H1 (cell line): ENCODE results near the gene COL25A1. TPM values are rescaled to one million over a fixed set of nuclear protein-coding genes. Genes with fewer than 3 reads are reported as not detected.
A peak's percentile ranks its signal among the peaks of the same experiment; 100 is the strongest.

Source experiments
- CTCF ChIA-PET: fragments of 300-600 bp; sonication (Branson Sonifier 250); formaldehyde crosslinking; loops from one replicate; lab custom pipeline; 2021; ENCODE audit not compliant: partially characterized antibody; lab: Charles Lee
- POLR2A ChIA-PET: fragments of 300-600 bp; sonication (Branson Sonifier 250); formaldehyde crosslinking; loops from one replicate; lab custom pipeline; 2021; ENCODE audit warnings: inconsistent platforms; ENCODE audit not compliant: partially characterized antibody; lab: Charles Lee
- DNase-seq, 2 experiments: peaks; one replicate each; pipeline versions ENCODE4 v3.0.0 to v3.0.0-alpha.2; 2010 to 2022; ENCODE audit warnings: low spot score in 2 of 2, low read depth in 1 of 2, mixed read lengths in 1 of 2
- FAIRE-seq: peaks from 2 replicates; lab custom pipeline; 2011; peaks lifted over from hg19 to GRCh38; lab: Jason Lieb, UNC
- H2AFZ ChIP-seq: 2 replicates; pipeline ENCODE4 v1.8.1; 2012; ENCODE audit warnings: low read length, inconsistent platforms
- H2AK5ac ChIP-seq: 2 replicates; pipeline ENCODE4 v1.6.1; 2013; ENCODE audit warnings: low read depth, low read length
- H2BK120ac ChIP-seq: replicated peaks from 2 replicates; pipeline ENCODE3; 2013; ENCODE audit warnings: low read depth, low read length, inconsistent platforms
- H2BK12ac ChIP-seq: 2 replicates; pipeline ENCODE4 v1.6.1; 2013; ENCODE audit warnings: low read depth, low read length
- H2BK15ac ChIP-seq: 2 replicates; pipeline ENCODE4 v1.6.1; 2013; ENCODE audit warnings: low read length
- H2BK20ac ChIP-seq: 2 replicates; pipeline ENCODE4 v1.6.1; 2013; ENCODE audit warnings: low read length
- H2BK5ac ChIP-seq: 2 replicates; pipeline ENCODE4 v1.6.1; 2013; ENCODE audit warnings: low read depth, low read length
- H3K14ac ChIP-seq: 2 replicates; pipeline ENCODE4 v1.6.1; 2013; ENCODE audit warnings: inconsistent platforms; ENCODE audit not compliant: insufficient read length
- H3K18ac ChIP-seq: 2 replicates; pipeline ENCODE4 v1.6.1; 2013; ENCODE audit warnings: low read length; ENCODE audit errors: extremely low read depth
- H3K23ac ChIP-seq: 2 replicates; pipeline ENCODE4 v1.6.1; 2013; ENCODE audit warnings: inconsistent platforms; ENCODE audit not compliant: insufficient read length
- H3K23me2 ChIP-seq: 2 replicates; pipeline ENCODE4 v1.6.1; 2013; ENCODE audit warnings: low read depth, low read length
- H3K27ac ChIP-seq: 2 replicates; pipeline ENCODE4 v1.6.1; 2011; ENCODE audit warnings: low read depth, low read length, inconsistent platforms
- H3K27me3 ChIP-seq, 4 experiments: replicated peaks in 1 of 4; 1 replicate in 1 of 4; 2 replicates in 3 of 4; pipeline versions ENCODE4 v1.6.1 to v1.8.1; 2011 to 2013; ENCODE audit warnings: low read length in 3 of 4, mild to moderate bottlenecking in 3 of 4, inconsistent platforms in 2 of 4, mixed read lengths in 2 of 4, moderate library complexity in 1 of 4; ENCODE audit not compliant: control insufficient read depth in 3 of 4, insufficient read depth in 3 of 4; ENCODE audit errors: extremely low read depth in 1 of 4
- H3K36me3 ChIP-seq, 4 experiments: 2 replicates each; pipeline versions ENCODE4 v1.6.1 to v1.8.1; 2011 to 2013; ENCODE audit warnings: mild to moderate bottlenecking in 4 of 4, low read length in 3 of 4, moderate library complexity in 2 of 4, control low read depth in 1 of 4, inconsistent platforms in 1 of 4; ENCODE audit not compliant: insufficient read depth in 4 of 4, control insufficient read depth in 2 of 4
- H3K4ac ChIP-seq: replicated peaks from 2 replicates; pipeline ENCODE3; 2013; ENCODE audit warnings: low read length, low read depth, mixed read lengths, inconsistent platforms; ENCODE audit not compliant: insufficient read length
- H3K4me1 ChIP-seq, 4 experiments: replicated peaks in 1 of 4; 1 replicate in 1 of 4; 2 replicates in 3 of 4; pipeline versions ENCODE4 v1.6.1 to v1.8.1; 2011 to 2013; ENCODE audit warnings: low read length in 3 of 4, inconsistent platforms in 2 of 4, mixed read lengths in 1 of 4; ENCODE audit not compliant: insufficient read depth in 4 of 4, control insufficient read depth in 3 of 4
- H3K4me2 ChIP-seq, 2 experiments: 2 replicates each; pipeline versions ENCODE4 v1.6.1 to v1.8.1; 2011 to 2013; ENCODE audit warnings: low read depth in 2 of 2, low read length in 2 of 2, control low read depth in 1 of 2, inconsistent platforms in 1 of 2, mild to moderate bottlenecking in 1 of 2; ENCODE audit not compliant: insufficient read depth in 1 of 2
- H3K4me3 ChIP-seq, 4 experiments: fragments of 200-600, 300-600 bp in 1 of 4; sonication (generic), shearing (Covaris generic), sonication (Bioruptor Twin) in 1 of 4; 2 replicates each; pipeline versions ENCODE4 v1.5.1 to v1.8.1; 2011 to 2016; ENCODE audit warnings: low read length in 4 of 4, low read depth in 3 of 4, control low read depth in 2 of 4, inconsistent platforms in 2 of 4, mild to moderate bottlenecking in 2 of 4, mixed read lengths in 1 of 4, moderate library complexity in 1 of 4; ENCODE audit not compliant: insufficient read depth in 2 of 4; ENCODE audit errors: extremely low read depth in 1 of 4
- H3K56ac ChIP-seq: replicated peaks from 2 replicates; pipeline ENCODE3; 2013; ENCODE audit warnings: low read depth, mild to moderate bottlenecking, mixed read lengths, low read length, inconsistent platforms; ENCODE audit not compliant: insufficient read length
- H3K79me1 ChIP-seq: 2 replicates; pipeline ENCODE4 v1.6.1; 2013; ENCODE audit warnings: low read depth, low read length, control low read depth
- H3K79me2 ChIP-seq, 2 experiments: 2 replicates each; pipeline versions ENCODE4 v1.6.1 to v1.8.1; 2012 to 2013; ENCODE audit warnings: low read length in 2 of 2, mild to moderate bottlenecking in 2 of 2, inconsistent platforms in 1 of 2; ENCODE audit not compliant: insufficient read depth in 2 of 2, control insufficient read depth in 1 of 2
- H3K9ac ChIP-seq, 4 experiments: replicated peaks in 1 of 4; 1 replicate in 1 of 4; 2 replicates in 3 of 4; pipeline versions ENCODE4 v1.6.1 to v1.8.1; 2011 to 2013; ENCODE audit warnings: low read depth in 3 of 4, low read length in 3 of 4, control low read depth in 2 of 4, mild to moderate bottlenecking in 2 of 4, moderate library complexity in 2 of 4, inconsistent platforms in 1 of 4; ENCODE audit errors: extremely low read depth in 1 of 4
- H3K9me3 ChIP-seq, 2 experiments: 2 replicates each; pipeline versions ENCODE4 v1.6.1 to v1.8.1; 2012 to 2013; ENCODE audit warnings: mild to moderate bottlenecking in 2 of 2, moderate library complexity in 2 of 2, control low read depth in 1 of 2, inconsistent platforms in 1 of 2, low read depth in 1 of 2, low read length in 1 of 2, mixed read lengths in 1 of 2; ENCODE audit not compliant: insufficient read depth in 2 of 2
- H4K20me1 ChIP-seq, 2 experiments: replicated peaks in 1 of 2; 2 replicates each; pipeline versions ENCODE3 to v1.8.1; 2011 to 2013; ENCODE audit warnings: inconsistent platforms in 2 of 2, low read length in 2 of 2, mild to moderate bottlenecking in 1 of 2; ENCODE audit not compliant: insufficient read depth in 2 of 2, control insufficient read depth in 1 of 2
- H4K5ac ChIP-seq: 2 replicates; pipeline ENCODE4 v1.6.1; 2013; ENCODE audit warnings: low read length, low read depth, mixed read lengths, inconsistent platforms; ENCODE audit not compliant: insufficient read length
- H4K8ac ChIP-seq: 2 replicates; pipeline ENCODE4 v1.8.0; 2013; ENCODE audit warnings: mild to moderate bottlenecking, moderate library complexity, low read length, inconsistent platforms; ENCODE audit not compliant: insufficient read depth; ENCODE audit errors: extremely low read depth
- H4K91ac ChIP-seq: replicated peaks from 2 replicates; pipeline ENCODE3; 2013; ENCODE audit warnings: low read length, mixed read lengths, inconsistent platforms; ENCODE audit not compliant: insufficient read length
- BCL11A ChIP-seq, 2 experiments: IDR thresholded peaks; one replicate each; pipeline ENCODE4 v1.6.1; 2011; ENCODE audit warnings: low read depth in 2 of 2, low read length in 2 of 2, mild to moderate bottlenecking in 2 of 2
- CREB1 ChIP-seq: IDR thresholded peaks from 2 replicates; pipeline ENCODE4 v1.6.1; 2012; ENCODE audit warnings: inconsistent platforms
- CTBP2 ChIP-seq: IDR thresholded peaks from 2 replicates; pipeline ENCODE4 v1.7.0; 2011; ENCODE audit warnings: borderline replicate concordance, mild to moderate bottlenecking, moderate library complexity, mixed read lengths, low read length; ENCODE audit not compliant: insufficient read depth, insufficient read length
- CTCF ChIP-seq, 3 experiments: IDR thresholded peaks; 1 replicate in 2 of 3; 2 replicates in 1 of 3; pipeline versions ENCODE4 v1.5.1 to v1.6.1; 2011; ENCODE audit warnings: low read length in 3 of 3, mild to moderate bottlenecking in 3 of 3, inconsistent platforms in 2 of 3, low read depth in 1 of 3, moderate library complexity in 1 of 3; ENCODE audit not compliant: insufficient read depth in 1 of 3; ENCODE audit errors: control extremely low read depth in 1 of 3
- HDAC2 ChIP-seq, 2 experiments: fragments of 300-600 bp in 1 of 2; sonication (generic) in 1 of 2; IDR thresholded peaks; 2 replicates each; pipeline ENCODE4 v1.6.1; 2011 to 2012; ENCODE audit warnings: low read depth in 2 of 2, low read length in 2 of 2, mild to moderate bottlenecking in 2 of 2, moderate library complexity in 2 of 2, borderline replicate concordance in 1 of 2, inconsistent platforms in 1 of 2
- HDAC6 ChIP-seq: IDR thresholded peaks from one replicate; pipeline ENCODE4 v1.7.1; 2012; ENCODE audit warnings: low read depth, mild to moderate bottlenecking, inconsistent platforms, low read length, moderate library complexity
- RAD21 ChIP-seq, 2 experiments: IDR thresholded peaks in 1 of 2; conservative IDR thresholded peaks in 1 of 2; 2 replicates each; pipeline ENCODE4 v1.6.1; 2011; ENCODE audit warnings: low read depth in 2 of 2, low read length in 2 of 2, improper control_type of control experiment in 1 of 2, inconsistent platforms in 1 of 2, mild to moderate bottlenecking in 1 of 2, moderate library complexity in 1 of 2
- RXRA ChIP-seq: IDR thresholded peaks from 2 replicates; pipeline ENCODE4 v1.6.1; 2011; ENCODE audit warnings: low read depth, mild to moderate bottlenecking, low read length, moderate library complexity; ENCODE audit not compliant: insufficient read depth
- SP1 ChIP-seq: IDR thresholded peaks from 2 replicates; pipeline ENCODE4 v1.6.1; 2011; ENCODE audit warnings: low read depth, low read length
- SP2 ChIP-seq: IDR thresholded peaks from 2 replicates; pipeline ENCODE4 v1.6.1; 2012; ENCODE audit warnings: mild to moderate bottlenecking, low read length, inconsistent platforms
- ZNF274 ChIP-seq: IDR thresholded peaks from 2 replicates; pipeline ENCODE4 v1.7.0; 2012; ENCODE audit warnings: low read length, borderline replicate concordance; ENCODE audit errors: extremely low read depth
- WGBS, 2 experiments: shearing (Covaris generic) in 1 of 2; methylation state at CpG; one replicate each; pipeline versions ENCODE4 v1.1.6 to v1.1.7; 2013 to 2015; ENCODE audit warnings: low lambda C conversion rate in 2 of 2, mixed read lengths in 2 of 2, inconsistent platforms in 1 of 2, low coverage in 1 of 2, missing lambda C conversion rate in 1 of 2; ENCODE audit not compliant: insufficient replicate concordance in 2 of 2, insufficient coverage in 1 of 2, insufficient read length in 1 of 2; ENCODE audit errors: extremely low coverage in 1 of 2, missing lambda C conversion rate in 1 of 2; 5-methylcytosine and 5-hydroxymethylcytosine counted together
- polyA plus RNA-seq, 7 experiments: library from polyadenylated mRNA; depleted of rRNA in 3 of 7; stranded (reverse) in 5 of 7; unstranded in 2 of 7; fragments of >200 nt in 5 of 7; fragments of 200-250 nt in 2 of 7; gene quantifications; 1 replicate in 5 of 7; 2 replicates in 1 of 7; 4 replicates in 1 of 7; pipeline versions ENCODE4 v1.2.1 to v1.2.3, GENCODE V29; 2011 to 2013; ENCODE audit warnings: missing spikeins in 2 of 7, mixed read lengths in 2 of 7
- total RNA-seq: library from RNA; stranded (reverse); fragmentation: NEBNext Ultra II Directional; extraction: Animal tissue kit (Norgen Biotek cat#: 25700); gene quantifications from 2 replicates; pipeline ENCODE4 v1.2.1, GENCODE V29; 2021

The COL25A1 gene
- total and polyA plus RNA-seq, 2 of the 8 experiments (the other 6 are each of a cell fraction or from before 2014, with no cell fraction given): 1.1 to 8.3 TPM

GRCh38 chr4:109162759-109163158 lies 139.7 kb downstream of the COL25A1 start:
- Histone ChIP-seq H3K23ac (no peak overlapping the region), H3K18ac (no peak overlapping the region), H2BK120ac (no peak overlapping the region), H3K79me2 (no peaks in the 10 kb centered on the region), H2BK12ac (no peak overlapping the region), H2AFZ (0 out of 2 replicates have a peak overlapping the region, but pooled peaks have one; percentile 47), H4K5ac (no peak overlapping the region), H3K23me2 (no peaks in the 10 kb centered on the region), H3K9ac (no peak overlapping the region), H3K4me1 (peaks cover 0 to 6% (median 2%) of the 10 kb centered on the region in 4 experiments; a peak in 4 of 7 replicates), H2AK5ac (no peak overlapping the region), H3K4me3 (no peak overlapping the region), H2BK15ac (no peak overlapping the region), H3K36me3 (no peaks in the 10 kb centered on the region; a peak in 1 of 8 replicates), H3K27ac (no peak overlapping the region), H2BK20ac (0 out of 2 replicates have a peak overlapping the region, but pooled peaks have one; percentile 9), H4K20me1 (no peaks in the 10 kb centered on the region), H2BK5ac (no peak overlapping the region), H4K8ac (no peak overlapping the region), H3K9me3 (no peaks in the 10 kb centered on the region), H3K14ac (no peak overlapping the region), H3K27me3 (no peaks in the 10 kb centered on the region), H3K79me1 (no peaks in the 10 kb centered on the region), H4K91ac (no peak overlapping the region), H3K4me2 (no peak overlapping the region), H3K4ac (no peak overlapping the region), H3K56ac (no peak overlapping the region)
- TF ChIP-seq CTCF (IDR thresholded peaks at IDR 0.05; ENCODE audit: control extremely low read depth in 1 of 3, insufficient read depth in 1 of 3, low read depth in 1 of 3, low read length in 3 of 3) (peak in 1 of 3 experiments; percentile 31; a peak in 1 of 4 replicates), RAD21 (IDR thresholded peaks at IDR 0.05 in 1 of 2, conservative IDR thresholded peaks at IDR 0.05 in 1 of 2; ENCODE audit: low read depth in 2 of 2, low read length in 2 of 2) (peak; percentile 15 to 18; a peak in 1 of 4 replicates), RXRA (no peak), CTBP2 (no peak), BCL11A (IDR thresholded peaks at IDR 0.05; ENCODE audit: low read depth in 2 of 2, low read length in 2 of 2) (no peak), ZNF274 (no peak), SP1 (no peak), HDAC6 (no peak), SP2 (no peak), HDAC2 (IDR thresholded peaks at IDR 0.05; ENCODE audit: borderline replicate concordance in 1 of 2, low read depth in 2 of 2, low read length in 2 of 2) (no peak), CREB1 (no peak)
- DNase-seq (no peak), FAIRE-seq (peak; percentile 39)
- WGBS, 2 experiments: 79% methylated on average over 3 of the region's 3 CpGs; no CpG with 5 or more reads in 1 of the 2 experiments
- ChIA-PET POLR2A (no interaction called here), CTCF (interaction anchor here (0.6 to 1.7 kb wide), 10 partner anchors 8 to 498 kb away, joined by 3 to 6 read pairs (median 3); no protein-coding TSS in a partner anchor)
